Measurements from ENCODE around the gene LAMC3. TPM values are rescaled to one million over a fixed set of nuclear protein-coding genes. Genes with fewer than 3 reads are reported as not detected.

Gene LAMC3
- polyA plus RNA-seq, 1 of the 3 experiments (the other 2 are of a cell fraction) = 0.07 TPM

GRCh38 chr9:130963337-130963908, 45.6 kb upstream of the LAMC3 start:
- no peak overlapping the region for H2AFZ ChIP-seq (ENCODE audit: low read depth)

More at GRCh38 chr9:130963337-130963908, 45.6 kb upstream of the LAMC3 start:
- ChIA-PET CTCF (no interaction called here), POLR2A (no interaction called here)
- no peak for DNase-seq
- WGBS (ENCODE audit: low lambda C conversion rate) = 83% methylated on average over 15 of the region's 15 CpGs
- H3K79me2 ChIP-seq (ENCODE audit: insufficient read depth) = no peaks in the 10 kb centered on the region
- no peaks in the 10 kb centered on the region for H3F3A ChIP-seq (replicated peaks; ENCODE audit: insufficient read depth)
- no peaks in the 10 kb centered on the region for H3K27me3 ChIP-seq (ENCODE audit: insufficient read depth)
- peaks cover 0 to 8% of the 10 kb centered on the region in 2 experiments; a peak in 3 of 4 replicates for H3K4me1 ChIP-seq (ENCODE audit: control insufficient read depth in 1 of 2, insufficient read depth in 2 of 2, low read depth in 1 of 2, low read length in 1 of 2)
- H3K4me3 ChIP-seq (ENCODE audit: low read depth in 2 of 2, low read length in 1 of 2) = no peak overlapping the region
- no peaks in the 10 kb centered on the region for H4K20me1 ChIP-seq (ENCODE audit: insufficient read depth)
- TF ChIP-seq RFX5 (IDR thresholded peaks at IDR 0.05; ENCODE audit: low read length) (no peak), MAX (IDR thresholded peaks at IDR 0.05; ENCODE audit: low read depth) (no peak), TAF1 (IDR thresholded peaks at IDR 0.05; ENCODE audit: borderline replicate concordance, low read depth, low read length) (no peak), EZH2phosphoT487 (IDR thresholded peaks at IDR 0.05; ENCODE audit: borderline replicate concordance, low read depth) (no peak), REST (IDR thresholded peaks at IDR 0.05; ENCODE audit: low read depth, low read length) (no peak), NFIC (IDR thresholded peaks at IDR 0.05; ENCODE audit: borderline replicate concordance) (no peak), IRF3 (IDR thresholded peaks at IDR 0.05; ENCODE audit: low read depth, low read length) (no peak), TEAD4 (IDR thresholded peaks at IDR 0.05; ENCODE audit: borderline replicate concordance, insufficient read depth) (no peak), CHD2 (IDR thresholded peaks at IDR 0.05; ENCODE audit: low read length, partially characterized antibody) (no peak), USF2 (IDR thresholded peaks at IDR 0.05; ENCODE audit: borderline replicate concordance, low read depth, low read length) (no peak), USF1 (IDR thresholded peaks at IDR 0.05; ENCODE audit: borderline replicate concordance, low read depth) (no peak), TCF12 (IDR thresholded peaks at IDR 0.05) (no peak), FOXJ3 (CRISPR knock-in tag; IDR thresholded peaks at IDR 0.05) (no peak), ZBTB33 (IDR thresholded peaks at IDR 0.05; ENCODE audit: borderline replicate concordance, low read depth) (no peak), YY1 (IDR thresholded peaks at IDR 0.05; ENCODE audit: low read depth) (no peak), CTCF (IDR thresholded peaks at IDR 0.05) (no peak), RCOR1 (IDR thresholded peaks at IDR 0.05; ENCODE audit: low read length) (no peak), FOXM1 (IDR thresholded peaks at IDR 0.05; ENCODE audit: low read depth) (no peak), POLR2AphosphoS5 (IDR thresholded peaks at IDR 0.05; ENCODE audit: low read depth, low read length) (no peak), MEF2A (IDR thresholded peaks at IDR 0.05; ENCODE audit: borderline replicate concordance, low read depth) (no peak)
- H3K9me2 ChIP-seq = no peaks in the 10 kb centered on the region
- H3K9me3 ChIP-seq = no peaks in the 10 kb centered on the region
- no peak overlapping the region for H3K9ac ChIP-seq
- no peaks in the 10 kb centered on the region for H3K36me3 ChIP-seq (replicated peaks in 1 of 2; ENCODE audit: control insufficient read depth in 1 of 2, insufficient read depth in 2 of 2, low read length in 1 of 2)
- no peak overlapping the region for H3K27ac ChIP-seq (ENCODE audit: low read depth in 2 of 2, low read length in 1 of 2)
- no peak overlapping the region for H3K4me2 ChIP-seq

All from SK-N-SH (cell line).